SHP77 (cell line): ENCODE data around the gene TNS2.
"Not testable (repeated sequence)": the region's sequence is repeated elsewhere in the genome, so short reads cannot be mapped to it uniquely, and the experiment has no call there.

Experiments used
- DNase-seq, 2 experiments: peaks; one replicate each; lab custom pipeline; 2025; lab: John Stamatoyannopoulos, UW

Gene TNS2, protein sequence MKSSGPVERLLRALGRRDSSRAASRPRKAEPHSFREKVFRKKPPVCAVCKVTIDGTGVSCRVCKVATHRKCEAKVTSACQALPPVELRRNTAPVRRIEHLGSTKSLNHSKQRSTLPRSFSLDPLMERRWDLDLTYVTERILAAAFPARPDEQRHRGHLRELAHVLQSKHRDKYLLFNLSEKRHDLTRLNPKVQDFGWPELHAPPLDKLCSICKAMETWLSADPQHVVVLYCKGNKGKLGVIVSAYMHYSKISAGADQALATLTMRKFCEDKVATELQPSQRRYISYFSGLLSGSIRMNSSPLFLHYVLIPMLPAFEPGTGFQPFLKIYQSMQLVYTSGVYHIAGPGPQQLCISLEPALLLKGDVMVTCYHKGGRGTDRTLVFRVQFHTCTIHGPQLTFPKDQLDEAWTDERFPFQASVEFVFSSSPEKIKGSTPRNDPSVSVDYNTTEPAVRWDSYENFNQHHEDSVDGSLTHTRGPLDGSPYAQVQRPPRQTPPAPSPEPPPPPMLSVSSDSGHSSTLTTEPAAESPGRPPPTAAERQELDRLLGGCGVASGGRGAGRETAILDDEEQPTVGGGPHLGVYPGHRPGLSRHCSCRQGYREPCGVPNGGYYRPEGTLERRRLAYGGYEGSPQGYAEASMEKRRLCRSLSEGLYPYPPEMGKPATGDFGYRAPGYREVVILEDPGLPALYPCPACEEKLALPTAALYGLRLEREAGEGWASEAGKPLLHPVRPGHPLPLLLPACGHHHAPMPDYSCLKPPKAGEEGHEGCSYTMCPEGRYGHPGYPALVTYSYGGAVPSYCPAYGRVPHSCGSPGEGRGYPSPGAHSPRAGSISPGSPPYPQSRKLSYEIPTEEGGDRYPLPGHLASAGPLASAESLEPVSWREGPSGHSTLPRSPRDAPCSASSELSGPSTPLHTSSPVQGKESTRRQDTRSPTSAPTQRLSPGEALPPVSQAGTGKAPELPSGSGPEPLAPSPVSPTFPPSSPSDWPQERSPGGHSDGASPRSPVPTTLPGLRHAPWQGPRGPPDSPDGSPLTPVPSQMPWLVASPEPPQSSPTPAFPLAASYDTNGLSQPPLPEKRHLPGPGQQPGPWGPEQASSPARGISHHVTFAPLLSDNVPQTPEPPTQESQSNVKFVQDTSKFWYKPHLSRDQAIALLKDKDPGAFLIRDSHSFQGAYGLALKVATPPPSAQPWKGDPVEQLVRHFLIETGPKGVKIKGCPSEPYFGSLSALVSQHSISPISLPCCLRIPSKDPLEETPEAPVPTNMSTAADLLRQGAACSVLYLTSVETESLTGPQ (N-terminal part only)

DNA sequence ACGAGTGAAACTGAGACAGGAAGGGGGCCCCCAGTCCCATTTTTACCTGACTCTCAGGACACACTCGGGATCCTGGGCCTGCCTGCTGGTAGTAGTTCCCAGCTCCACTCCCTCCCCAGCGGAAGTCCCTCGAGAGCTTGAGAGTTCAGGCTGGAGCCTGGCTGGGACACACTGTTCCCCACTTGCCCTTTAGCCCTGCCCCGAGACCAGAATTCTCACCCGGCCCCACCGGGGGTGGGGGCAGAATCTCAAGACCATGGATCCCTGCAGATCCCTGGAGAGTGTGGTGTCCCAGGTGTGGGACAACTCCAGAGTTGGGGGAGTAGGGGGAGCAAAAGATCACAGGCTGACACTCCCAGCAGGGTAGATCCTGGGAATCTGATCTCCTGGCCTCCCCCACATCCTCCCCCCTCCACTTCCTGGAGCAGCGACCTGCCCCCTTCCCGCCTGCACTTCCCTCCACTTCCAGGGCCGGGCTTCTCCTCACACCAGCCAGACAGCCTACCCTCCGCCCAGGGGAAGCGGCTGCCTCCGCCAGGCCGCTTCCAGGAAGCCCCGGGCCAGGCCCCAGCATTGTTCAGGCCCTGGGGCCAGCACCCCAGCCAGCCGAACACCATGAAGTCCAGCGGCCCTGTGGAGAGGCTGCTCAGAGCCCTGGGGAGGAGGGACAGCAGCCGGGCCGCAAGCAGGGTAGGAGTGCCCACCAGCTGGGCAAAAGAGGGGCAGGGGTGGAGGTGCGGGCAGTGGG, at the start of gene TNS2:
TSS of gene TNS2 (plus strand) at position 495 of the 748 bp plus-strand sequence. CDS start at position 616, 121 bp downstream.
- DNase-seq, result peak in 1 of 2 experiments; percentile 50

DNA sequence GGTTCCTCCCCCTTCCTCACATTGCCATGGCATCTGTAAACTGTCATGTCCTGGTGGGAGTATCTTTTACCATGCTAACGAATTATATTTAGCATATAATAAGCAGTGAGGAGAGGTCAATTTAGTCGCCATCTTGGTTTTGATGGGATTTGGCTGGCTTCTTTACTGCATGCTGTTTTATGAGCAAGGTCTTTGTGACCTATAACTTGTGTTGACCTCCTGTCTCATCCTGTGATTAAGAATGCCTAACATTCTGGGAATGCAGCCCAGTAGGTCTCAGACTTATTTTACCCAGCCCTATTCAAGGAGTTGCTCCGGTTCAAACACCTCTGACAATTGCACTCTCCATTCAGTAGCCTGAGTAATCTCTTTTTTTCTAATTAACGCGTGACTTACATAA, 45.7 kb upstream of the TNS2 start:
- no peak for DNase-seq

DNA sequence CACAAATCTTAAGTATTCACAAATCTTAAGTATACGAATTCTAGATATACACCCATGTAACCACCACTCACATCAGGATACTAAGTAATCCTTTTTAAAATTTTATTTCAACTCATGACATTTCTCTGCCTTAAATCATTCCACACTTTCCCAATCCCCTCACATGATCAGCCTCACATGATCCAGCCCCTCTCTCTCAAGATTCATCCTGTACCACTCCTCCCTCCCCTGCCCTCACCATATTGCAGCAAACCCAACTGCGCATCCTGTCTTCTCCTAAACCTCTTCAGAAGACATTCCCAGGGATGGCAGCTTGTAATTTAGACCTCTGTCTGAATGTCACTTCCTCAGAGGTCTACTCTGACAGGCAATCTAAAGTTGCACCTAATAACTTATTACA, 45.3 kb upstream of the TNS2 start:
- DNase-seq, result no peak

DNA sequence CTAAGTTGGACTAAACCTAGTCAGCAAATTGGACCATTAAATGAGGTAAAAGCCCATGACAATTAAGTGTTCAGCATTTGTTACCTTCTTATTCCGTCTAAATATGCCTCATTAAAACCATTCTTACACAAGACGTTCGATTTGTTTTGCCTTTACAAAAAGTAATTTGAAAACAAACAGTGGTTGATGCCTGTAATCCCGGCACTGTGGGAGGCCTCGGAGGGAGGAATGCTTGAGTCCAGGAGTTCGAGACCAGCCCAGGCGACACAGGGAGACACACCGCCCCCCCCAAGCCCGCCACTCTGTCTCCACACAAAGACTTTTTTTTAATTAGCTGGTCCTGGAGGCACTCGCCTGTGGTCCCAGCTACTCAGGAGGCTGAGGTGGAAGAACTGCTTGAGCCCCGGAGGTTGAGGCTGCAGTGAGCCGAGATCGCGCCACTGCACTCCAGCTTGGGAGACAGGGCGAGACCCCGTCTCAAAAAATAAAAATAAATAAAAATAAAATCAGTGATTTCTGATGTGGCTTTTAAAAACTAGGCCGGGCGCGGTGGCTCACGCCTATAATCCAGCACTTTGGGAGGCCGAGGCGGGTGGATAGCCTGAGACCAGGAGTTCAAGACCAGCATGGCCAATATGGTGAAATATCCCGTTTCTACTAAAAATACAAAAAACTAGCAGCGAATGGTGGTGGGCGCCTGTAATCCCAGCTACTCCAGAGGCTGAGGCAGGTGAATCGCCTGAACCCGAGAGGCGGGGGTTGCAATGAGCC, 44.5 kb upstream of the TNS2 start:
- no peak for DNase-seq

DNA sequence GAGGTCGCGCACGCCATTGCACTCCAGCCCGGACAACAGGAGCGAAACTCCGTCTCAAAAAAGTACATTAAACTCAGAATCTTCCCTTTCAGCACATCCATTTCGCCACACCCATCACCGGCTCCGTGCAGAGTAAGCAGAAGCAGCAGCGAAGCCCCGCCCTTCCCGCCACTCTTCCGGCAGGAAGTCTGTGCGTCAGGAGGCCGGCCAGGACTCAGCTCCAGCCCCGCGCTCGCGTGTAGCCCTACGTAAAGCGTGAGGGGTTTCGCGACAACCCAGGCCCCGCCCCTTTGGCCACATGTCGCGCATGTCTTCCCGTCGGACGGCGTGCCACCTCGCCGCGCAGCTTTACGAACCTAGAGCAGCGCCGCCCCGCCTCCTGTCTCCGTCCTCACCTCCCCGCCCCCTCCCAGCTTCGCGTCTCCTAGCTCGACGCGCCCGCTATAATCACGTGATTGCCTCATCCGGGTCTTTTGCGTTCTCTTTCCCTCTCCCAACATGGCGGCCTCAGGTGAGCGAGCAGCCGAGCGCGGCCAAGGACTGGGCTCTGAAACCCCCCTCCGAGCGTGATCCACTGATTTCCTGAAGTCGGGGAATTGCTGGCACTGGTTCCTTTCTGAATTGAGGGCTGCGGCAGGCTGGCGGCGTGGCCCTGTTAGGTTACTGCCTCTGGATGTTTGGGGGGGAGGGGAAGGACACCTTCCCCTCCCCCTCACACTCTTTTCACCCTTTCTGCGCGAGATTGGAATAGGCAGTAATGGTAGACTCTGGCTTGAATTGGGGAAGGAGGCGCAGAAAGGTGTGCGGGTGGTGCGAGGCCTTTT, 43.7 kb upstream of the TNS2 start, which contains the start of gene EIF4B:
TSS of gene EIF4B (plus strand) at position 471 of the 824 bp plus-strand sequence. CDS start at position 499, 28 bp downstream.
- peak; percentile 99 for DNase-seq

DNA sequence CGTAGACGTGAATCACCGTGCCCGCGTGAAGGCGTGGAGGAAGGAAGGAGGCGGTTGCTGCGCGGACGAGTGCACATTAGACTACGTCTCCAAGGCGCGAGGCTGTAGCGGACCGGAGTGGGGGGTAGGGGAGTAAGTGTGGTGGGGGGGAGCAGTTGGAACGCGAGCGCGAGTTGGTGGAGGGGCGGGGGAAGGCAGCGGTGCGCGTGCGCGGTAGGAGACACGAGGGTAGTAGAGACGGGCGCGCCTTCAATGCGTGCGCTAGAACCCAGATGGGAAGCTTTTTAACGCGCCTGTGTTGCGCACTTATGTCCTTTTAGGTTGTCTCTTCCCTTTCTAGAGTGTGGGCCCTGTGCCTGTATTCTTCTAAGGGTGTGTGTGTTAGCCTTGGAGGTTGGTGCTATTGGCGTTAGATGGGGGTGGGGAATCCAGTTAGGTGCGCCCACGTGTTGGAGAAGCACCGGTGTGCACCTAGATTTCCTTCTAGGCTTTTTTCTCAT, 43.0 kb upstream of the TNS2 start:
- peak; percentile 51 to 66 for DNase-seq

DNA sequence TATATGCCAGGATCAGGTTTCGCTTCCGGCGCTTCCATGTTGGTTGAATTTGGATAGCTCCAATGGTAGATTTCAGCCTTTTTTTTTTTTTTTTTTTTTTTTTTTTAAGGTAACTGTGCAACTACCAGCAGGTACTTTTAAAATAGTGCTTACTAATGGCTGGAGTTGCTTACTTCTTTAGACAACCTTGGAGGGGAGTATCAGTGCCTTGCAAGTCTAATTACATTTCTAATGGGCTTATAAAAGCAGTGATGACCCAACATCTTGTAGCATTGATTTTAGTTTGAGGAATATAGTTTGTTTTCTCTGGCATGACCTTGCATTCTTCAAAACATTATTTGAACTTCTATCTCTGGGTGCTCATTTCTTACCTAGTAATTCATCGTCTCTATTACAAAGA, 42.5 kb upstream of the TNS2 start:
- DNase-seq, result no peak

DNA sequence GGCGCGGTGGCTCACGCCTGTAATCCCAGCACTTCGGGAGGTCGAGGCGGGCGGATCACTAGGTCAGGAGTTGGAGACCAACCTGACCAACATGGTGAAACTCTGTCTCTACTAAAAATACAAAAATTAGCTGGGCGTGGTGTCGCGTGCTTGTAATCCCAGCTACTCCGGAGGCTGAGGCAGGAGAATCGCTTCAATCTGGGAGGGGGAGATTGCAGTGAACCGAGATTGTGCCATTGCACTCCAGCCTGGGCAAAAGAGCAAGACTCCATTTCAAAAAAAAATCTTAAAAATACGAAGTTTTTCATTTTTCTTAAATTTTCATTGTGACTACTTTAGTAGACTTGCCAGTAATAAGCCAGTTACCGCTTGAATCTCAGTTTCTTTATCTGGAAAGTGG, 41.1 kb upstream of the TNS2 start:
- DNase-seq, result not testable (repeated sequence)

DNA sequence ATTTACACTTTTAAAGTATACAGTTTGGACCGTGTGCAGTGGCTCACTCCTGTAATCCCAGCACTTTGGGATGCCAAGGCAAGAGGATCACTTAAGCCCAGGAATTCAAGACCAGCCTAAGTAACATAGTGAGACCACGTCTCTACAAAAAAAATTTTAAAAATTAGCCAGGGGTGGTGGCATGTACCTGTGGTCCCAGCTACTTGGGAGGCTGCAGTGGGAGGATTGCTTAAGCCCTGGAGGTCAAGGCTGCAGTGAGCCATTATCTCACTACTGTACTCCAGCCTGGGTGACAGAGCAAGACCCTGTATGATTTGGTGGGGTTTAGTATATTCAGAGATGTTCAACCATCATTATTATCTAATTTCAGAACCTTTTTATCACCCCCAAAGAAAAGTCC, 38.9 kb upstream of the TNS2 start:
- no peak for DNase-seq

DNA sequence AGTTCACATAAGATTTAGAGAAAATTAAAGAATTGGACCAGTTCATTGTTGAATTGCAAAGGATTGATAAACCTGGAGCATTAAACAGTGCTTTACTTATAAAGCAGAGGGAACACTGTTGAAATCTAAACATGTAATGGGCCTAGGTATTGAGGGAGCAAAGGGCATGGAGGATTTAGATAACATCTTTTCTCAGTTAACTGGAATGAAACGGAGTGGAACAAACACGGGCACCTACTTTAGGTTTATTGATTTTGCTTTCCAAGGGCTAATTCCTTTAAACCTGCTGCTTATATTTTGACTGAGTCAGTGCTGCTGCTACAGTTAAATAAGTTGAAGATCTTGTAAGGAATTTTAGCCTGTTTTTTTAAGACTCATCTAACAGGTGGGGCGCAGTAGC, 38.0 kb upstream of the TNS2 start:
- DNase-seq, result no peak

DNA sequence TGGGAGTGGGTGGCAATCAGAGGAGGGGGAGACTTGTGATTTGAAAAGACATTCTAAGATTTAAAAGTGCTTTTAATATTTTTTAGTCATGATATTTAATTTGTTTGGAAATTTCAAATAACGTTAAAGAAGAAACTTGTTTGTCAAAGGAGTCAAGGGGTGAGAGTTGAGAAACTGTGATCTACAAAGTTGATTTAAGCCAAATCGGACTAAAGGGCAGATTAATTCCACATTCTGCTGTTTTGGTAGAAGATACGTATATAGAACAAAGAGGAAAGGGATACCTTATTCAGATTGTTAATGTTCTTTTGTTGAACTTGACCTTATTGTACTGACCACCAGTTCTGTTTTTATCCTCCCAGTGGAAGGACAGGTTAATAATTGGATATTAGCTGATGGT, 36.9 kb upstream of the TNS2 start:
- no peak for DNase-seq

DNA sequence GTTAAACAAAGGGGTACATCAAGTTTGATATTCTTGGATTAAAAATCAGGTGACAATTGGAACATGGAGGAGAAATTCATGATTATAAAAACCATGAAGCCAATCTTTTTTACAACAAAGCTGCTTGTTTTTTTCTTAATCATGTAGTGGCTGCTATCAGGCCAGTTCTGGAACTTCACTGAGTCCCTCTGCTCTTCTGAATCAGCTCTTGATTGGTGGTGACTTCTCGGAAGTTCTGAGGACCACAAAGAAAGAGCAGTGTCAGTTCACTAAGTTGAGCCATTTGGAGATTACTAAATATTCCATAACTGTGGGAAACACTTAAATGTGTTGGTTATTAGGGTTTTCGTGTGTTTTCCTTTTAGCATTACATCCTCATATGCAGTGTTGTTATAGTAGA, 35.2 kb upstream of the TNS2 start:
- no peak for DNase-seq

DNA sequence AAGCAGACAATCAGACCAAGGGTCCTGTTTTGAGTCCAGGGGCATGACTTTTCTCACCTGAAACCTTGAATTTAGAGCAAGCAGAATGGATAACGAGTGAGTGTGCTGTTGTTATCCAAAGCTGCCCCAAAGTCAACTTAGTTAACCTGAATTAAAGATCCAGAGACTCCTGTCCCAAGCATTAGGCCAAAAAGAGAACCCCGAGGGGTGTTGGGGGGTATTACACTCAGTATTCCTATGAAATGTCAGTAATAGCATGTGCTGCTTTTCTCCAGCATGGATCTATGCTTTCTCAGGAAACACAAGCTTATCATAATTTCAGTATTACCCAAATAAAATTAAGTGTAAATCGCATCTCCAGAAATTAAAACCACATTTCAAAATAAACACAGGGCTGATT, 24.6 kb upstream of the TNS2 start:
- DNase-seq, result no peak

DNA sequence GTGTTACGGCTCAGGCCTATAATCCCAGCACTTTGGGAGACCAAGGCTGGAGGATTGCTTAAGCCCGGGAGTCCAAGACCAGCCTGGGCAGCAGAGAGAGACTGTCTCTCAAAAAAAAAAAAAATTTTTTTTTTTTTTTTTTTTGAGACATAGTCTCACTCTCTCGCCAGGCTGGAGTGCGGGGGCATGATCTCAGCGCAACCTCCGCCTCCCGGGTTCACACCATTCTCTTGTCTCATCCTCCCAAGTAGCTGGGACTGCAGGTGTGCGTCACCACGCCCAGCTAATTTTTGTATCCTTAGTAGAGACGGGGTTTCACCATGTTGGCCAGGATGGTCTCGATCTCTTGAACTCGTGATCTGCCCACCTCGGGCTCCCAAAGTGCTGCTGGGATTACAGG, 22.9 kb upstream of the TNS2 start:
- DNase-seq, result not testable (repeated sequence)

DNA sequence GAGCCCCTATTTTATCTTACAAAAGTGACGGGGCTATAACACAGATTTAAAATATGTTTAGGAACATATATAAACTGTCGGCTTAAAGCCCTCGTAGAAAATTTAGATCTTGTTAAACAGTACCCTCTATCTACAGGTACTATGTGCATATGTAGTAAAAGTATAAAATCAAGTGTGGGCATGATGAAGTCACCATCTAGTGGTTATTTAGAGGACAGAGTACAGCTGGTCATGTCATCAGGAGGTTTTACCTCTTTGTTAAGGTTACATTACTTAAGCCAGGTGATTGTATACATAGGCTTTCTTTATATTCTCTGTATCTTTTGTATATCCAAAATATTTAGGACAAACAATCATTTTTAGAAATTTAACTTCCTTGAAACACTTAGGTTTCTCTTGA, 18.2 kb upstream of the TNS2 start:
- DNase-seq, result no peak

DNA sequence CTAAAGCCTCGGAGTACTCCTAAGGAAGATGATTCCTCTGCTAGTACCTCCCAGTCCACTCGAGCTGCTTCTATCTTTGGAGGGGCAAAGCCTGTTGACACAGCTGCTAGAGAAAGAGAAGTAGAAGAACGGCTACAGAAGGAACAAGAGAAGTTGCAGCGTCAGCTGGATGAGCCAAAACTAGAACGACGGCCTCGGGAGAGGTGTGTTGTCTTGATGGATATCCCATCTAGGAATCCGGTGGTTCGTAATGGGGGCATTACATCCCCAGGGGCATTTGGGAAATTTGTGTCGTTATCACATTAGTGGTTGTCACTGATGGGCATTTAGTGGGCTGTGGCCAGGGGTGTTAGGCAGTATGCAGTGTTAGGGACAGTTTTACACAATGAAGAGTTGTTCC, 16.0 kb upstream of the TNS2 start:
- DNase-seq, result not testable (repeated sequence)

DNA sequence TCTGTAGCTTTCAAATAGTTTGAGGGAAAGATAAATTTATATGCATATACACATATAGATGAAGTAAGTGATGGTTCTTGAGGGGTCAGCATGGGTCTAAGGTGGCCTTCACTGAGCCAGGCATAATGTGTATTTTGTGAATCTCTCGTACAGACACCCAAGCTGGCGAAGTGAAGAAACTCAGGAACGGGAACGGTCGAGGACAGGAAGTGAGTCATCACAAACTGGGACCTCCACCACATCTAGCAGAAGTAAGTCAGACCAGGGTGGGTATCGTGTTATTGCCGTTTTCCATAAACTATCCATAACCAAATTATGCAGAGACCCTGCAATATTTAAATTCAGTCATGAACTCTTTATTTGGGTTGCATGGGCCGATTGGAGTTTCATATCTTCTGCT, 15.4 kb upstream of the TNS2 start:
- DNase-seq, result no peak

DNA sequence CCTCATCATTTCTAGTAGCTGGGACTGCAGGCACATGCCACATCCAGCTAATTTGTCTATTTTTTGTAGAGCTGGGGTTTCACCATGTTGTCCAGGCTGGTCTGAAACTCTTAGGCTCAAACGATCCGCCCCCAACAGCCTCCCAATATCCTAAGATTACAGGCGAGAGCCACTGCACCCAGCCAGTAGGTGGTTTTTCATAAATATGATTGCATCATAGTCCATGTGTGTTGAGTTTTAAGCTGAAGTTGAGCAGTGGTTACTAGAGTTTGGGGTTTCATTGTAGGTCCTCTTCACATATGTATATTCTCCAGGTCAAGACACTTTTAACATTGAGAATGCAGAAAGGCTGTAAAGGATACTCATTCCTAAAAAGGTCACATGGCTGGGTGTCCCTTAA, 13.1 kb upstream of the TNS2 start:
- no peak for DNase-seq

DNA sequence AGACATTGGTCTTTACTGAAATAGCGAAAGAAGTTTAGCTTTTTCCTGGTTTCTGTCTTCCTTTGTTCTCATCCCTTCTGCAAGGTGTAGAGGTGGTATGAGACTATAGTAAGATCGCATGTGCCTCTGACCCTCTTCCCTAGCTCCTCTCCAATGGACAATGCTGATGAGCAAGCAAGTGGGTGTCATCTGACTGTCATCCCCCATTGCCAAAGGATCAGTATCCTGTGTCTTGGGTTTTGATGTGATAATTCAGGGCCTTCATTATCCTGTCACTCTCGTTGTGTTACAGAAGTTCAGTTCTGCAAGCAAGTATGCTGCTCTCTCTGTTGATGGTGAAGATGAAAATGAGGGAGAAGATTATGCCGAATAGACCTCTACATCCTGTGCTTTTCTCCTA, 10.0 kb upstream of the TNS2 start:
- DNase-seq, result no peak
